ENCODE data around the gene POU2AF2.
"Not testable (repeated sequence)": the region's sequence is repeated elsewhere in the genome, so short reads cannot be mapped to it uniquely, and the experiment has no call there.

DNA sequence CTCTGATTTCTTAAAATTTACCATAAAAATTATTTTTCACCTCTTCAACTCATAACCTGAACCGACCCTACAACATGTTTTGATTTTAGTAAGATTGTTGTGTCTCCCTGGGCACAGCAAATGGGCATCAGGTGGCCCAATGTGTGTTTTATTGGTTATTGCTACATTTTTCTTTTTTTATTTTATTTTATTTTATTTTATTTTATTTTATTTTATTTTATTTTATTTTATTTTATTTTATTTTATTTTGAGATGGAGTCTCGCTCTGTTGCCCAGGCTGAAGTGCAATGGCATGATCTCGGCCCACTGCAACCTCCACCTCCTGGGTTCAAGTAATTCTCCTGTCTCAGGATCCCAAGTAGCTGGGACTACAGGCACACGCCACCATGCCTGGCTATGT lies 22.8 kb downstream of the POU2AF2 start:
- TF ChIP-seq, protein P1, sequence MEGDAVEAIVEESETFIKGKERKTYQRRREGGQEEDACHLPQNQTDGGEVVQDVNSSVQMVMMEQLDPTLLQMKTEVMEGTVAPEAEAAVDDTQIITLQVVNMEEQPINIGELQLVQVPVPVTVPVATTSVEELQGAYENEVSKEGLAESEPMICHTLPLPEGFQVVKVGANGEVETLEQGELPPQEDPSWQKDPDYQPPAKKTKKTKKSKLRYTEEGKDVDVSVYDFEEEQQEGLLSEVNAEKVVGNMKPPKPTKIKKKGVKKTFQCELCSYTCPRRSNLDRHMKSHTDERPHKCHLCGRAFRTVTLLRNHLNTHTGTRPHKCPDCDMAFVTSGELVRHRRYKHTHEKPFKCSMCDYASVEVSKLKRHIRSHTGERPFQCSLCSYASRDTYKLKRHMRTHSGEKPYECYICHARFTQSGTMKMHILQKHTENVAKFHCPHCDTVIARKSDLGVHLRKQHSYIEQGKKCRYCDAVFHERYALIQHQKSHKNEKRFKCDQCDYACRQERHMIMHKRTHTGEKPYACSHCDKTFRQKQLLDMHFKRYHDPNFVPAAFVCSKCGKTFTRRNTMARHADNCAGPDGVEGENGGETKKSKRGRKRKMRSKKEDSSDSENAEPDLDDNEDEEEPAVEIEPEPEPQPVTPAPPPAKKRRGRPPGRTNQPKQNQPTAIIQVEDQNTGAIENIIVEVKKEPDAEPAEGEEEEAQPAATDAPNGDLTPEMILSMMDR (conservative IDR thresholded peaks at IDR 0.05 in 1 of 2, IDR thresholded peaks at IDR 0.05 in 1 of 2; ENCODE audit: extremely low read depth in 1 of 2, insufficient read depth in 1 of 2, low read depth in 1 of 2, low read length in 2 of 2), result not testable (repeated sequence)
- not testable (repeated sequence) for TF ChIP-seq EZH2 (IDR thresholded peaks at IDR 0.05; ENCODE audit: borderline replicate concordance, low read length)
